Thyroid gland (tissue), 4 donors: ENCODE results near the gene SLC33A1. TPM values are rescaled to one million over a fixed set of nuclear protein-coding genes. Genes with fewer than 3 reads are reported as not detected.
"Not testable (repeated sequence)": the region's sequence is repeated elsewhere in the genome, so short reads cannot be mapped to it uniquely, and the experiment has no call there.

Source experiments
- DNase-seq, 2 donors: peaks; one replicate each; pipeline ENCODE4 v3.0.0-alpha.2; 2019
- H3K27ac ChIP-seq, 3 donors: fragments of 200-600 bp; sonication (generic); 1 replicate in 2 of 3; 2 replicates in 1 of 3; pipeline ENCODE4 v1.5.1; 2016 to 2019; ENCODE audit warnings: mild to moderate bottlenecking in 1 of 3, moderate library complexity in 1 of 3
- H3K27me3 ChIP-seq: fragments of 200-600 bp; sonication (generic); one replicate; pipeline ENCODE4 v1.5.1; 2019
- H3K36me3 ChIP-seq, 2 donors: fragments of 200-600 bp; sonication (generic); one replicate each; pipeline ENCODE4 v1.5.1; 2016 to 2019
- H3K4me1 ChIP-seq, 2 donors: fragments of 200-600 bp; sonication (generic); one replicate each; pipeline ENCODE4 v1.5.1; 2017 to 2019
- H3K4me3 ChIP-seq, 3 donors: fragments of 200-600 bp; sonication (generic); replicated peaks in 1 of 3; 1 replicate in 2 of 3; 2 replicates in 1 of 3; pipeline ENCODE4 v1.5.1; 2016; ENCODE audit warnings: mild to moderate bottlenecking in 1 of 3
- H3K9me3 ChIP-seq: fragments of 200-600 bp; sonication (generic); one replicate; pipeline ENCODE4 v1.5.1; 2017
- CTCF ChIP-seq, 6 experiments: fragments of 200-600 bp in 3 of 6; fragments of 450-650 bp in 3 of 6; sonication (generic) in 3 of 6; IDR thresholded peaks; one replicate each; pipeline ENCODE4 v1.5.1; 2016 to 2019; ENCODE audit warnings: antibody characterized with exemption in 6 of 6, mild to moderate bottlenecking in 2 of 6, inconsistent platforms in 1 of 6, moderate library complexity in 1 of 6
- POLR2A ChIP-seq, 2 donors: fragments of 450-650 bp; IDR thresholded peaks; one replicate each; pipeline ENCODE4 v1.6.1; 2017; ENCODE audit warnings: antibody characterized with exemption in 2 of 2, mild to moderate bottlenecking in 2 of 2, moderate library complexity in 1 of 2
- WGBS, 2 donors: methylation state at CpG; one replicate each; pipeline ENCODE4 v1.1.5; 2017; 5-methylcytosine and 5-hydroxymethylcytosine counted together
- intact Hi-C: fragments of 100-400 bp; cut with DNase I; formaldehyde crosslinking; loops from one replicate; pipeline ENCODE4 v1.15.1; 2023
- total RNA-seq, 4 donors: library from RNA; depleted of rRNA; stranded (reverse); fragments of >200 nt; gene quantifications; one replicate each; pipeline ENCODE4 v1.2.3, GENCODE V29; 2016

The SLC33A1 gene
- total RNA-seq, 4 donors from 2014 or later: 54.2 to 94.1 (median 69.0) TPM

GRCh38 chr3:155889952-155890351, 35.7 kb upstream of the SLC33A1 start:
- H3K27ac ChIP-seq: no peak overlapping the region
- no peaks in the 10 kb centered on the region for H3K27me3 ChIP-seq
- intact Hi-C loops: no loop called here
- H3K4me3 ChIP-seq: no peak overlapping the region
- peaks cover 11 to 13% of the 10 kb centered on the region in 2 donors for H3K4me1 ChIP-seq
- WGBS, 2 donors: 85 to 89% methylated on average over 1 of the region's 1 CpG
- H3K9me3 ChIP-seq: no peaks in the 10 kb centered on the region
- no peak for TF ChIP-seq POLR2A (IDR thresholded peaks at IDR 0.05)
- no peak for TF ChIP-seq CTCF (IDR thresholded peaks at IDR 0.05)
- no peak for DNase-seq
- H3K36me3 ChIP-seq: peaks cover 0 to 6% of the 10 kb centered on the region in 2 donors

- 98 to 99% methylated on average over 5 of the region's 5 CpGs for WGBS, 2 donors
Measured at GRCh38 chr3:155889212-155889611, 35.0 kb upstream of the SLC33A1 start.

GRCh38 chr3:155886915-155887314, 32.7 kb upstream of the SLC33A1 start:
- TF ChIP-seq POLR2A (IDR thresholded peaks at IDR 0.05) (no peak), CTCF (IDR thresholded peaks at IDR 0.05) (no peak)
- H3K4me3 ChIP-seq: no peak overlapping the region
- 89 to 91% methylated on average over 1 of the region's 1 CpG for WGBS, 2 donors
- H3K9me3 ChIP-seq: no peaks in the 10 kb centered on the region
- H3K27me3 ChIP-seq: no peaks in the 10 kb centered on the region
- H3K27ac ChIP-seq: no peak overlapping the region
- DNase-seq: no peak
- intact Hi-C loops: no loop called here
- no peaks in the 10 kb centered on the region for H3K36me3 ChIP-seq
- peaks cover 11 to 13% of the 10 kb centered on the region in 2 donors for H3K4me1 ChIP-seq

More at GRCh38 chr3:155889212-155889611, 35.0 kb upstream of the SLC33A1 start:
- DNase-seq: no peak
- TF ChIP-seq CTCF (IDR thresholded peaks at IDR 0.05): no peak
- no peak for TF ChIP-seq POLR2A (IDR thresholded peaks at IDR 0.05)
- H3K4me3 ChIP-seq: no peak overlapping the region
- intact Hi-C loops: no loop called here
- no peak overlapping the region for H3K27ac ChIP-seq
- no peaks in the 10 kb centered on the region for H3K9me3 ChIP-seq
- no peaks in the 10 kb centered on the region for H3K36me3 ChIP-seq
- H3K27me3 ChIP-seq: no peaks in the 10 kb centered on the region
- H3K4me1 ChIP-seq: peaks cover 11 to 13% of the 10 kb centered on the region in 2 donors

GRCh38 chr3:155886348-155886747, 32.1 kb upstream of the SLC33A1 start:
- DNase-seq, H3K27me3 ChIP-seq, H3K27ac ChIP-seq, H3K9me3 ChIP-seq, H3K4me3 ChIP-seq, H3K36me3 ChIP-seq, intact Hi-C loops: not testable (repeated sequence)
- 95% methylated on average over 8 of the region's 8 CpGs for WGBS, 2 donors
- H3K4me1 ChIP-seq: peaks cover 15 to 16% of the 10 kb centered on the region in 2 donors

GRCh38 chr3:155885292-155885691, 31.1 kb upstream of the SLC33A1 start:
- no peak for TF ChIP-seq CTCF (IDR thresholded peaks at IDR 0.05)
- no peak for TF ChIP-seq POLR2A (IDR thresholded peaks at IDR 0.05)
- peaks cover 8 to 10% of the 10 kb centered on the region in 2 donors for H3K4me1 ChIP-seq
- no peaks in the 10 kb centered on the region for H3K9me3 ChIP-seq
- H3K4me3 ChIP-seq: no peak overlapping the region
- intact Hi-C loops: no loop called here
- no peaks in the 10 kb centered on the region for H3K27me3 ChIP-seq
- no peak overlapping the region for H3K27ac ChIP-seq
- no peaks in the 10 kb centered on the region for H3K36me3 ChIP-seq
- no peak for DNase-seq

GRCh38 chr3:155884292-155884691, 30.1 kb upstream of the SLC33A1 start:
- peaks cover 3 to 5% of the 10 kb centered on the region in 2 donors for H3K4me1 ChIP-seq
- DNase-seq: no peak
- H3K36me3 ChIP-seq: no peaks in the 10 kb centered on the region
- 80 to 81% methylated on average over 7 of the region's 7 CpGs for WGBS, 2 donors
- no peaks in the 10 kb centered on the region for H3K9me3 ChIP-seq
- intact Hi-C loops: no loop called here
- TF ChIP-seq POLR2A (IDR thresholded peaks at IDR 0.05) (no peak), CTCF (IDR thresholded peaks at IDR 0.05) (no peak)
- no peak overlapping the region for H3K4me3 ChIP-seq
- no peak overlapping the region for H3K27ac ChIP-seq
- H3K27me3 ChIP-seq: no peaks in the 10 kb centered on the region
